PC-3 (cell line): ENCODE measurements around the gene EGLN2. TPM values are rescaled to one million over a fixed set of nuclear protein-coding genes. Genes with fewer than 3 reads are reported as not detected.
A peak's percentile ranks its signal among the peaks of the same experiment; 100 is the strongest.

Experiments used
- ATAC-seq: fragments of 200-7000 bp; cut with Tn5 transposase; 2 replicates; pipeline ENCODE4 v1.9.1; 2020; ENCODE audit warnings: mild to moderate bottlenecking, moderate library complexity
- BruUV-seq: library from RNA; stranded (reverse); fragments of 400-500 nt; replicated peaks from 2 replicates; lab custom pipeline; 2021; lab: Mats Ljungman, UMichigan
- CTCF ChIA-PET: fragments of 300-600 bp; sonication (Branson Sonifier 250); formaldehyde crosslinking; loops from one replicate; lab custom pipeline; 2022; ENCODE audit warnings: antibody characterized with exemption; lab: Charles Lee
- POLR2A ChIA-PET: fragments of 300-600 bp; sonication (Branson Sonifier 250); formaldehyde crosslinking; loops from one replicate; lab custom pipeline; 2022; ENCODE audit warnings: antibody characterized with exemption; ENCODE audit not compliant: unreplicated experiment; lab: Charles Lee
- DNase-seq: peaks from one replicate; pipeline ENCODE4 v3.0.0-alpha.2; 2015
- H2AFZ ChIP-seq: fragments of 300-600 bp; sonication (generic); 2 replicates; pipeline ENCODE4 v1.6.0; 2016; ENCODE audit warnings: antibody characterized with exemption, low read length
- H3F3A ChIP-seq: fragments of 300-600 bp; sonication (generic); one replicate; pipeline ENCODE4 v1.6.0; 2017; ENCODE audit warnings: antibody characterized with exemption, low read length, control low read depth, mild to moderate bottlenecking; ENCODE audit not compliant: unreplicated experiment
- H3K27ac ChIP-seq: fragments of 300-600 bp; sonication (generic); 2 replicates; pipeline ENCODE4 v1.5.1; 2016; ENCODE audit warnings: mild to moderate bottlenecking, low read length
- H3K27me3 ChIP-seq: fragments of 300-600 bp; sonication (generic); 2 replicates; pipeline ENCODE4 v1.6.1; 2016; ENCODE audit warnings: low read length, mixed read lengths
- H3K36me3 ChIP-seq: fragments of 300-600 bp; sonication (generic); 2 replicates; pipeline ENCODE4 v1.6.1; 2016; ENCODE audit warnings: low read depth, mixed run types, low read length, mixed read lengths
- H3K4me1 ChIP-seq: fragments of 300-600 bp; sonication (generic); 2 replicates; pipeline ENCODE4 v1.5.1; 2016; ENCODE audit warnings: low read length; ENCODE audit not compliant: insufficient read depth
- H3K4me2 ChIP-seq: fragments of 300-600 bp; sonication (generic); 2 replicates; pipeline ENCODE4 v1.6.0; 2016; ENCODE audit warnings: low read length
- H3K4me3 ChIP-seq: fragments of 300-600 bp; sonication (generic); 2 replicates; pipeline ENCODE4 v1.5.1; 2016; ENCODE audit warnings: mild to moderate bottlenecking, low read length, mixed read lengths
- H3K79me2 ChIP-seq: fragments of 300-600 bp; sonication (generic); 2 replicates; pipeline ENCODE4 v1.6.1; 2017; ENCODE audit warnings: low read length, mixed read lengths
- H3K9ac ChIP-seq: fragments of 300-600 bp; sonication (generic); 2 replicates; pipeline ENCODE4 v1.6.0; 2016; ENCODE audit warnings: mild to moderate bottlenecking, low read length
- H3K9me2 ChIP-seq: fragments of 300-600 bp; sonication (generic); replicated peaks from 2 replicates; pipeline ENCODE4 v1.6.1; 2016; ENCODE audit warnings: mixed run types, low read length, mixed read lengths
- H3K9me3 ChIP-seq: fragments of 300-600 bp; sonication (generic); 2 replicates; pipeline ENCODE4 v1.6.1; 2016; ENCODE audit warnings: low read length, mixed read lengths
- H4K20me1 ChIP-seq: fragments of 300-600 bp; sonication (generic); 2 replicates; pipeline ENCODE4 v1.6.1; 2016; ENCODE audit warnings: low read length, mixed read lengths
- CTCF ChIP-seq: fragments of 300-600 bp; sonication (generic); conservative IDR thresholded peaks from 2 replicates; pipeline ENCODE4 v1.5.1; 2017; ENCODE audit warnings: antibody characterized with exemption, low read depth, mild to moderate bottlenecking, low read length
- EZH2 ChIP-seq: fragments of 300-600 bp; sonication (generic); IDR thresholded peaks from one replicate; pipeline ENCODE4 v1.6.1; 2017; ENCODE audit warnings: antibody characterized with exemption, mild to moderate bottlenecking, low read length; ENCODE audit not compliant: unreplicated experiment
- EZH2phosphoT487 ChIP-seq: fragments of 300-600 bp; sonication (generic); IDR thresholded peaks from 2 replicates; pipeline ENCODE4 v1.6.1; 2018; ENCODE audit warnings: mild to moderate bottlenecking, antibody characterized with exemption, low read length, borderline replicate concordance
- intact Hi-C: fragments of 100-400 bp; cut with micrococcal nuclease; formaldehyde crosslinking; loops from 2 replicates; pipeline ENCODE4 v1.9.0; 2023
- total RNA-seq: library from RNA; depleted of rRNA; stranded (reverse); fragments of >200 nt; gene quantifications from 2 replicates; pipeline ENCODE4 v1.2.3, GENCODE V29; 2014

EGLN2 gene
- total RNA-seq, 1 experiment from 2014 or later: 36.6 TPM

- TF ChIP-seq EZH2 (no peak), CTCF (no peak), EZH2phosphoT487 (no peak)
- Histone ChIP-seq H3K9me3 (no peaks in the 10 kb centered on the region), H3K27ac (no peak overlapping the region), H3K9ac (no peak overlapping the region), H4K20me1 (peaks cover 15% of the 10 kb centered on the region; the same call in 1 of the 2 replicates), H2AFZ (no peak overlapping the region), H3K4me3 (no peak overlapping the region), H3K79me2 (peaks cover 62% of the 10 kb centered on the region), H3K4me1 (peaks cover 36% of the 10 kb centered on the region), H3K4me2 (peak overlapping the region; percentile 28), H3K9me2 (no peaks in the 10 kb centered on the region), H3K36me3 (peaks cover 2% of the 10 kb centered on the region), H3F3A (no peaks in the 10 kb centered on the region), H3K27me3 (no peaks in the 10 kb centered on the region)
- DNase-seq: no peak
- no TSS peak for BruUV-seq
- intact Hi-C loops: no loop called here
- ATAC-seq: no peak
- POLR2A ChIA-PET: interaction anchor here (0.5 kb wide), 1 partner anchor 152 kb away, joined by 3 read pairs; no protein-coding TSS in a partner anchor
- CTCF ChIA-PET: no interaction called here
Measured at GRCh38 chr19:40802300-40803169, 3.5 kb downstream of the EGLN2 start.

GRCh38 chr19:40803170-40803856 is 4.3 kb downstream of the EGLN2 start:
- BruUV-seq: no TSS peak
- Histone ChIP-seq H3K27me3 (no peaks in the 10 kb centered on the region), H3K9me2 (no peaks in the 10 kb centered on the region), H3K9me3 (no peaks in the 10 kb centered on the region), H3K4me1 (peaks cover 32% of the 10 kb centered on the region), H2AFZ (no peak overlapping the region), H3K4me2 (peak overlapping the region; percentile 28), H3K79me2 (peaks cover 62% of the 10 kb centered on the region), H3K4me3 (no peak overlapping the region), H3K27ac (no peak overlapping the region), H3K36me3 (peaks cover 2% of the 10 kb centered on the region), H3F3A (no peaks in the 10 kb centered on the region), H4K20me1 (peaks cover 15% of the 10 kb centered on the region; the same call in 1 of the 2 replicates), H3K9ac (no peak overlapping the region)
- DNase-seq (no peak), ATAC-seq (no peak)
- intact Hi-C loops: no loop called here
- ChIA-PET POLR2A (no interaction called here), CTCF (no interaction called here)
- no peak for TF ChIP-seq EZH2

GRCh38 chr19:40803857-40804782 is 5.1 kb downstream of the EGLN2 start:
- POLR2A ChIA-PET: no interaction called here
- no peaks in the 10 kb centered on the region for H3F3A ChIP-seq
- CTCF ChIA-PET: no interaction called here
- peak; percentile 10 for DNase-seq
- TF ChIP-seq EZH2phosphoT487 (no peak), EZH2 (no peak), CTCF (no peak)
- H3K27ac ChIP-seq: no peak overlapping the region
- peaks cover 32% of the 10 kb centered on the region for H3K4me1 ChIP-seq
- no peak overlapping the region for H3K9ac ChIP-seq
- H3K4me2 ChIP-seq: no peak overlapping the region
- no peaks in the 10 kb centered on the region for H3K9me3 ChIP-seq
- no peak overlapping the region for H2AFZ ChIP-seq
- no peaks in the 10 kb centered on the region for H3K9me2 ChIP-seq
- BruUV-seq: no TSS peak
- no peak overlapping the region for H3K4me3 ChIP-seq
- H3K36me3 ChIP-seq: peaks cover 6% of the 10 kb centered on the region
- no peaks in the 10 kb centered on the region for H3K27me3 ChIP-seq
- no peak for ATAC-seq
- intact Hi-C loops: no loop called here
- H4K20me1 ChIP-seq: peaks cover 15% of the 10 kb centered on the region; the same call in 1 of the 2 replicates
- H3K79me2 ChIP-seq: peaks cover 62% of the 10 kb centered on the region
